Loucy (cell line): ENCODE measurements around the gene NFAT5.
"Not testable (repeated sequence)": the region's sequence is repeated elsewhere in the genome, so short reads cannot be mapped to it uniquely, and the experiment has no call there.

Source experiments
- EZH2phosphoT487 ChIP-seq: fragments of 200-600 bp; IDR thresholded peaks from 2 replicates; pipeline ENCODE4 v1.6.1; 2018; ENCODE audit warnings: antibody characterized with exemption, mild to moderate bottlenecking, moderate library complexity, borderline replicate concordance
- TF ChIP-seq, protein P1 (sequence below): fragments of 200-600 bp; sonication (generic); conservative IDR thresholded peaks from 2 replicates; pipeline ENCODE4 v1.5.1; 2014; ENCODE audit warnings: mild to moderate bottlenecking, antibody characterized with exemption, low read length

DNA sequence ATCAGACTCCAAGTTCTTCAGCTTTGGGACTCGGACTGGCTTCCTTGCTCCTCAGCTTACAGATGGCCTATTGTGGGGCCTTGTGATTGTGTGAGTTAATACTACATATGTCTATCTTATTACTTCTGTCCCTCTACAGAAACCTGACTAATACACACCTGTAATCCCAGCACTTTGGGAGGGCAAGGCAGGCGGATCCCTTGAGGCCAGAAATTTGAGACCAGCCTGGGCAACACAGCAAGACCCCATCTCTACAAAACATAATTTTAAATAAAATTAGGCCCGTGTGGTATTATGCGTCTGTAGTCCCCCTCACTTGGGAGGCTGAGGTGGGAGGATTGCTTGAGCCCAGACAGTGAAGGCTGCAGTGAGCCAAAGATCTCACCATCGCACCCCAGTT, 165.5 kb downstream of the NFAT5 start:
- TF ChIP-seq, protein P1, sequence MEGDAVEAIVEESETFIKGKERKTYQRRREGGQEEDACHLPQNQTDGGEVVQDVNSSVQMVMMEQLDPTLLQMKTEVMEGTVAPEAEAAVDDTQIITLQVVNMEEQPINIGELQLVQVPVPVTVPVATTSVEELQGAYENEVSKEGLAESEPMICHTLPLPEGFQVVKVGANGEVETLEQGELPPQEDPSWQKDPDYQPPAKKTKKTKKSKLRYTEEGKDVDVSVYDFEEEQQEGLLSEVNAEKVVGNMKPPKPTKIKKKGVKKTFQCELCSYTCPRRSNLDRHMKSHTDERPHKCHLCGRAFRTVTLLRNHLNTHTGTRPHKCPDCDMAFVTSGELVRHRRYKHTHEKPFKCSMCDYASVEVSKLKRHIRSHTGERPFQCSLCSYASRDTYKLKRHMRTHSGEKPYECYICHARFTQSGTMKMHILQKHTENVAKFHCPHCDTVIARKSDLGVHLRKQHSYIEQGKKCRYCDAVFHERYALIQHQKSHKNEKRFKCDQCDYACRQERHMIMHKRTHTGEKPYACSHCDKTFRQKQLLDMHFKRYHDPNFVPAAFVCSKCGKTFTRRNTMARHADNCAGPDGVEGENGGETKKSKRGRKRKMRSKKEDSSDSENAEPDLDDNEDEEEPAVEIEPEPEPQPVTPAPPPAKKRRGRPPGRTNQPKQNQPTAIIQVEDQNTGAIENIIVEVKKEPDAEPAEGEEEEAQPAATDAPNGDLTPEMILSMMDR: not testable (repeated sequence)
- TF ChIP-seq EZH2phosphoT487: not testable (repeated sequence)
